ENCODE measurements around the gene CLEC4C.
"Not testable (repeated sequence)": the region's sequence is repeated elsewhere in the genome, so short reads cannot be mapped to it uniquely, and the experiment has no call there.

The CLEC4C gene

GRCh38 chr12:7758766-7759140 lies 11.6 kb upstream of the CLEC4C start:
- Histone ChIP-seq H3K27ac (ENCODE audit: insufficient read depth, low read depth, low read length, poor library complexity, severe bottlenecking) (no peak overlapping the region), H3K4me3 (ENCODE audit: insufficient read depth, low read depth, low read length) (no peak overlapping the region), H3K4me1 (ENCODE audit: control insufficient read depth, insufficient read depth, low read length) (no peaks in the 10 kb centered on the region), H3K9me3 (ENCODE audit: control insufficient read depth, low read length) (no peaks in the 10 kb centered on the region), H3K27me3 (ENCODE audit: control insufficient read depth, insufficient read depth, low read length, poor library complexity, severe bottlenecking) (no peaks in the 10 kb centered on the region), H3K36me3 (ENCODE audit: control insufficient read depth, insufficient read depth, low read length) (no peaks in the 10 kb centered on the region)
- 75 to 80% methylated on average over 9 of the region's 9 CpGs for WGBS, 2 experiments

GRCh38 chr12:7756993-7757392 lies 9.8 kb upstream of the CLEC4C start:
- no peaks in the 10 kb centered on the region for H3K36me3 ChIP-seq (ENCODE audit: control insufficient read depth, insufficient read depth, low read length)
- WGBS, 2 experiments = 84 to 93% methylated on average over 2 of the region's 2 CpGs
- no peaks in the 10 kb centered on the region for H3K9me3 ChIP-seq (ENCODE audit: control insufficient read depth, low read length)
- no peaks in the 10 kb centered on the region for H3K4me1 ChIP-seq (ENCODE audit: control insufficient read depth, insufficient read depth, low read length)
- no peak overlapping the region for H3K27ac ChIP-seq (ENCODE audit: insufficient read depth, low read depth, low read length, poor library complexity, severe bottlenecking)
- no peak overlapping the region for H3K4me3 ChIP-seq (ENCODE audit: insufficient read depth, low read depth, low read length)
- no peaks in the 10 kb centered on the region for H3K27me3 ChIP-seq (ENCODE audit: control insufficient read depth, insufficient read depth, low read length, poor library complexity, severe bottlenecking)

GRCh38 chr12:7755668-7756067 lies 8.5 kb upstream of the CLEC4C start:
- not testable (repeated sequence) for H3K9me3 ChIP-seq (ENCODE audit: control insufficient read depth, low read length); H3K27me3 ChIP-seq (ENCODE audit: control insufficient read depth, insufficient read depth, low read length, poor library complexity, severe bottlenecking); H3K27ac ChIP-seq (ENCODE audit: insufficient read depth, low read depth, low read length, poor library complexity, severe bottlenecking); H3K36me3 ChIP-seq (ENCODE audit: control insufficient read depth, insufficient read depth, low read length); H3K4me3 ChIP-seq (ENCODE audit: insufficient read depth, low read depth, low read length); H3K4me1 ChIP-seq (ENCODE audit: control insufficient read depth, insufficient read depth, low read length)
- WGBS, 2 experiments = 93 to 94% methylated on average over 9 of the region's 9 CpGs

GRCh38 chr12:7751941-7752922 lies 5.1 kb upstream of the CLEC4C start:
- not testable (repeated sequence) for H3K27ac ChIP-seq (ENCODE audit: insufficient read depth, low read depth, low read length, poor library complexity, severe bottlenecking); H3K36me3 ChIP-seq (ENCODE audit: control insufficient read depth, insufficient read depth, low read length); H3K4me1 ChIP-seq (ENCODE audit: control insufficient read depth, insufficient read depth, low read length); H3K4me3 ChIP-seq (ENCODE audit: insufficient read depth, low read depth, low read length); H3K27me3 ChIP-seq (ENCODE audit: control insufficient read depth, insufficient read depth, low read length, poor library complexity, severe bottlenecking); H3K9me3 ChIP-seq (ENCODE audit: control insufficient read depth, low read length)
- WGBS, 2 experiments = 95% methylated on average over 38 to 43 of the region's 48 CpGs

- WGBS, 2 experiments = 93 to 95% methylated on average over 20 of the region's 20 CpGs
- Histone ChIP-seq H3K27me3 (ENCODE audit: control insufficient read depth, insufficient read depth, low read length, poor library complexity, severe bottlenecking) (no peaks in the 10 kb centered on the region), H3K27ac (ENCODE audit: insufficient read depth, low read depth, low read length, poor library complexity, severe bottlenecking) (no peak overlapping the region), H3K4me1 (ENCODE audit: control insufficient read depth, insufficient read depth, low read length) (no peaks in the 10 kb centered on the region), H3K4me3 (ENCODE audit: insufficient read depth, low read depth, low read length) (no peak overlapping the region), H3K36me3 (ENCODE audit: control insufficient read depth, insufficient read depth, low read length) (no peaks in the 10 kb centered on the region), H3K9me3 (ENCODE audit: control insufficient read depth, low read length) (no peaks in the 10 kb centered on the region)
Measured at GRCh38 chr12:7751394-7751793, 4.2 kb upstream of the CLEC4C start.

- Histone ChIP-seq H3K27ac (ENCODE audit: insufficient read depth, low read depth, low read length, poor library complexity, severe bottlenecking) (no peak overlapping the region), H3K4me1 (ENCODE audit: control insufficient read depth, insufficient read depth, low read length) (no peaks in the 10 kb centered on the region), H3K27me3 (ENCODE audit: control insufficient read depth, insufficient read depth, low read length, poor library complexity, severe bottlenecking) (no peaks in the 10 kb centered on the region), H3K4me3 (ENCODE audit: insufficient read depth, low read depth, low read length) (no peak overlapping the region), H3K9me3 (ENCODE audit: control insufficient read depth, low read length) (no peaks in the 10 kb centered on the region), H3K36me3 (ENCODE audit: control insufficient read depth, insufficient read depth, low read length) (no peaks in the 10 kb centered on the region)
- 72 to 83% methylated on average over 6 of the region's 6 CpGs for WGBS, 2 experiments
Measured at GRCh38 chr12:7750350-7750749, 3.2 kb upstream of the CLEC4C start.

- WGBS, 2 experiments = 92 to 94% methylated on average over 8 of the region's 8 CpGs
- Histone ChIP-seq H3K27ac (ENCODE audit: insufficient read depth, low read depth, low read length, poor library complexity, severe bottlenecking) (no peak overlapping the region), H3K4me3 (ENCODE audit: insufficient read depth, low read depth, low read length) (no peak overlapping the region), H3K4me1 (ENCODE audit: control insufficient read depth, insufficient read depth, low read length) (no peaks in the 10 kb centered on the region), H3K36me3 (ENCODE audit: control insufficient read depth, insufficient read depth, low read length) (no peaks in the 10 kb centered on the region), H3K27me3 (ENCODE audit: control insufficient read depth, insufficient read depth, low read length, poor library complexity, severe bottlenecking) (no peaks in the 10 kb centered on the region), H3K9me3 (ENCODE audit: control insufficient read depth, low read length) (no peaks in the 10 kb centered on the region)
Measured at GRCh38 chr12:7749442-7749841, 2.3 kb upstream of the CLEC4C start.

GRCh38 chr12:7748852-7749251 lies 1.7 kb upstream of the CLEC4C start:
- Histone ChIP-seq H3K4me3 (ENCODE audit: insufficient read depth, low read depth, low read length) (no peak overlapping the region), H3K27me3 (ENCODE audit: control insufficient read depth, insufficient read depth, low read length, poor library complexity, severe bottlenecking) (no peaks in the 10 kb centered on the region), H3K27ac (ENCODE audit: insufficient read depth, low read depth, low read length, poor library complexity, severe bottlenecking) (no peak overlapping the region), H3K4me1 (ENCODE audit: control insufficient read depth, insufficient read depth, low read length) (no peaks in the 10 kb centered on the region), H3K9me3 (ENCODE audit: control insufficient read depth, low read length) (no peaks in the 10 kb centered on the region), H3K36me3 (ENCODE audit: control insufficient read depth, insufficient read depth, low read length) (no peaks in the 10 kb centered on the region)
- 80 to 85% methylated on average over 4 of the region's 4 CpGs for WGBS, 2 experiments

GRCh38 chr12:7732993-7733392 lies 14.2 kb downstream of the CLEC4C start:
- no peaks in the 10 kb centered on the region for H3K36me3 ChIP-seq (ENCODE audit: control insufficient read depth, insufficient read depth, low read length)
- no peak overlapping the region for H3K4me3 ChIP-seq (ENCODE audit: insufficient read depth, low read depth, low read length)
- no peak overlapping the region for H3K27ac ChIP-seq (ENCODE audit: insufficient read depth, low read depth, low read length, poor library complexity, severe bottlenecking)
- H3K4me1 ChIP-seq (ENCODE audit: control insufficient read depth, insufficient read depth, low read length) = no peaks in the 10 kb centered on the region
- H3K27me3 ChIP-seq (ENCODE audit: control insufficient read depth, insufficient read depth, low read length, poor library complexity, severe bottlenecking) = no peaks in the 10 kb centered on the region
- H3K9me3 ChIP-seq (ENCODE audit: control insufficient read depth, low read length) = no peaks in the 10 kb centered on the region
- 68 to 100% methylated on average over 1 to 3 of the region's 3 CpGs for whole genome bisulfite sequencing, 2 experiments

GRCh38 chr12:7731486-7731885 lies 15.7 kb downstream of the CLEC4C start:
- no peaks in the 10 kb centered on the region for H3K27me3 ChIP-seq (ENCODE audit: control insufficient read depth, insufficient read depth, low read length, poor library complexity, severe bottlenecking)
- H3K27ac ChIP-seq (ENCODE audit: insufficient read depth, low read depth, low read length, poor library complexity, severe bottlenecking) = no peak overlapping the region
- no peaks in the 10 kb centered on the region for H3K4me1 ChIP-seq (ENCODE audit: control insufficient read depth, insufficient read depth, low read length)
- 60 to 71% methylated on average over 5 of the region's 5 CpGs for WGBS, 2 experiments
- no peak overlapping the region for H3K4me3 ChIP-seq (ENCODE audit: insufficient read depth, low read depth, low read length)
- no peaks in the 10 kb centered on the region for H3K9me3 ChIP-seq (ENCODE audit: control insufficient read depth, low read length)
- no peaks in the 10 kb centered on the region for H3K36me3 ChIP-seq (ENCODE audit: control insufficient read depth, insufficient read depth, low read length)
